GM21447 (cell line): ENCODE measurements around the gene SCUBE3.

Experiments
- ATAC-seq: cut with Tn5 transposase; IDR thresholded peaks from one replicate; pipeline ENCODE4 v1.9.1; 2021; ENCODE audit not compliant: unreplicated experiment

SCUBE3 gene

GRCh38 chr6:35297601-35298481 is 84.1 kb downstream of the SCUBE3 start, which contains the start of gene DEF6:
Gene DEF6, plus strand, starts transcription at chr6:35297818. Its CDS starts 39 bp downstream, at chr6:35297857.
- ATAC-seq = peak; percentile 65

GRCh38 chr6:35298625-35299140 is 84.9 kb downstream of the SCUBE3 start:
- ATAC-seq = no peak

GRCh38 chr6:35299674-35300073 is 85.9 kb downstream of the SCUBE3 start:
- ATAC-seq = no peak

- ATAC-seq = no peak
Measured at GRCh38 chr6:35300848-35301247, 87.1 kb downstream of the SCUBE3 start.
